ENCODE data around the gene ELOVL7.

The ELOVL7 gene

GRCh38 chr5:60710362-60710761, 133.7 kb downstream of the ELOVL7 start:
- DNase-seq = no peak

- DNase-seq = no peak
These were observed 138.9 kb downstream of the ELOVL7 start for GRCh38 chr5:60705144-60705543.

GRCh38 chr5:60703944-60704343, 140.1 kb downstream of the ELOVL7 start:
- DNase-seq = no peak
